GM12878 (cell line): ENCODE results near the gene CXorf65. TPM values are rescaled to one million over a fixed set of nuclear protein-coding genes. Genes with fewer than 3 reads are reported as not detected.

Source experiments
- NRF1 ChIP-seq: conservative IDR thresholded peaks from 2 replicates; pipeline ENCODE4 v1.6.1; 2011; ENCODE audit warnings: mild to moderate bottlenecking, low read depth, low read length, improper control_type of control experiment
- RCOR1 ChIP-seq: conservative IDR thresholded peaks from 2 replicates; pipeline ENCODE4 v1.6.1; 2012; ENCODE audit warnings: low read depth, low read length, improper control_type of control experiment
- SUZ12 ChIP-seq: fragments of 200-600 bp; sonication (generic); IDR thresholded peaks from one replicate; pipeline ENCODE4 v1.6.1; 2018; ENCODE audit warnings: antibody characterized with exemption, mild to moderate bottlenecking; ENCODE audit not compliant: unreplicated experiment
- polyA plus RNA-seq, 11 experiments: library from polyadenylated mRNA; depleted of rRNA in 4 of 11; unstranded in 6 of 11; stranded (reverse) in 5 of 11; fragments of >200 nt; fragmentation: Nextera tagmentation in 4 of 11; fragmentation: Illumina TruSeq in 1 of 11; extraction: Ambion mirVana in 4 of 11; extraction: Trizol in 1 of 11; gene quantifications; 1 replicate in 1 of 11; 2 replicates in 10 of 11; pipeline versions ENCODE4 v1.2.1 to v1.2.3, GENCODE V29; 2011 to 2016; ENCODE audit warnings: inconsistent platforms in 2 of 11, missing spikeins in 2 of 11, low read depth in 1 of 11
- total RNA-seq, 4 experiments: library from RNA; depleted of rRNA in 3 of 4; stranded (reverse); fragments of >200 nt in 3 of 4; fragmentation: Illumina TruSeq in 1 of 4; extraction: Trizol in 1 of 4; gene quantifications; 2 replicates each; pipeline versions ENCODE4 v1.2.1 to v1.2.3, GENCODE V29; 2013 to 2021
- TF ChIP-seq, protein P1 (sequence below): IDR thresholded peaks from 2 replicates; pipeline ENCODE4 v1.6.1; 2011; ENCODE audit warnings: borderline replicate concordance, low read depth, mild to moderate bottlenecking, moderate library complexity, mixed read lengths, low read length; ENCODE audit not compliant: insufficient read depth; ENCODE audit errors: extremely low read length
- TF ChIP-seq, protein P2 (sequence below): IDR thresholded peaks from 2 replicates; pipeline ENCODE4 v1.6.1; 2012; ENCODE audit warnings: improper control_type of control experiment, low read depth, low read length; ENCODE audit not compliant: insufficient replicate concordance
- TF ChIP-seq, protein P3 (sequence below): fragments of 450-650 bp; IDR thresholded peaks from 2 replicates; pipeline ENCODE4 v1.6.1; 2017; ENCODE audit warnings: antibody characterized with exemption, mild to moderate bottlenecking, moderate library complexity

CXorf65 gene
- total and polyA plus RNA-seq, 10 of the 15 experiments (the other 5 are each of a cell fraction or from before 2014, with no cell fraction given): 0.82 to 4.8 (median 2.3) TPM

DNA sequence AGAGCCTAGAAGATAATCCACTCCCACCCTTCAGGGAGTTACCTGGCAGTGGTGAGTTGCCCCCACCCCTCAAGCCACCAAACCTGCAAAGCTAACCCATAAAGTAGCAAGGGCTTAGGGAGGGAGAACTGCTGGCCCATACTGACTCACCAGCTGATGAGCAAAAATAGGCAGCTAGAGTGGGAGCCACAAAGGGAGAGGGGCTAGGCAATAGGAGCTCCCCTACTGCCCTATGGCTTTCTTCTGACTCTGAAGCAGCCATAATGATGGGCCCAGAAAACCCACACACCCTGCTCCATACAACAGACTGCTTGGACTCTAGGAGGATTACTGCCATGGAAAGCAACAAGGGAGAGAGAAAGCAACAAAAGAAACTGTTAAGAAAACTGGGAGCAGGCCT, 46.4 kb downstream of the CXorf65 start (continued):
- TF ChIP-seq, protein P1, sequence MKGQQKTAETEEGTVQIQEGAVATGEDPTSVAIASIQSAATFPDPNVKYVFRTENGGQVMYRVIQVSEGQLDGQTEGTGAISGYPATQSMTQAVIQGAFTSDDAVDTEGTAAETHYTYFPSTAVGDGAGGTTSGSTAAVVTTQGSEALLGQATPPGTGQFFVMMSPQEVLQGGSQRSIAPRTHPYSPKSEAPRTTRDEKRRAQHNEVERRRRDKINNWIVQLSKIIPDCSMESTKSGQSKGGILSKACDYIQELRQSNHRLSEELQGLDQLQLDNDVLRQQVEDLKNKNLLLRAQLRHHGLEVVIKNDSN: no peak
- TF ChIP-seq, protein P2, sequence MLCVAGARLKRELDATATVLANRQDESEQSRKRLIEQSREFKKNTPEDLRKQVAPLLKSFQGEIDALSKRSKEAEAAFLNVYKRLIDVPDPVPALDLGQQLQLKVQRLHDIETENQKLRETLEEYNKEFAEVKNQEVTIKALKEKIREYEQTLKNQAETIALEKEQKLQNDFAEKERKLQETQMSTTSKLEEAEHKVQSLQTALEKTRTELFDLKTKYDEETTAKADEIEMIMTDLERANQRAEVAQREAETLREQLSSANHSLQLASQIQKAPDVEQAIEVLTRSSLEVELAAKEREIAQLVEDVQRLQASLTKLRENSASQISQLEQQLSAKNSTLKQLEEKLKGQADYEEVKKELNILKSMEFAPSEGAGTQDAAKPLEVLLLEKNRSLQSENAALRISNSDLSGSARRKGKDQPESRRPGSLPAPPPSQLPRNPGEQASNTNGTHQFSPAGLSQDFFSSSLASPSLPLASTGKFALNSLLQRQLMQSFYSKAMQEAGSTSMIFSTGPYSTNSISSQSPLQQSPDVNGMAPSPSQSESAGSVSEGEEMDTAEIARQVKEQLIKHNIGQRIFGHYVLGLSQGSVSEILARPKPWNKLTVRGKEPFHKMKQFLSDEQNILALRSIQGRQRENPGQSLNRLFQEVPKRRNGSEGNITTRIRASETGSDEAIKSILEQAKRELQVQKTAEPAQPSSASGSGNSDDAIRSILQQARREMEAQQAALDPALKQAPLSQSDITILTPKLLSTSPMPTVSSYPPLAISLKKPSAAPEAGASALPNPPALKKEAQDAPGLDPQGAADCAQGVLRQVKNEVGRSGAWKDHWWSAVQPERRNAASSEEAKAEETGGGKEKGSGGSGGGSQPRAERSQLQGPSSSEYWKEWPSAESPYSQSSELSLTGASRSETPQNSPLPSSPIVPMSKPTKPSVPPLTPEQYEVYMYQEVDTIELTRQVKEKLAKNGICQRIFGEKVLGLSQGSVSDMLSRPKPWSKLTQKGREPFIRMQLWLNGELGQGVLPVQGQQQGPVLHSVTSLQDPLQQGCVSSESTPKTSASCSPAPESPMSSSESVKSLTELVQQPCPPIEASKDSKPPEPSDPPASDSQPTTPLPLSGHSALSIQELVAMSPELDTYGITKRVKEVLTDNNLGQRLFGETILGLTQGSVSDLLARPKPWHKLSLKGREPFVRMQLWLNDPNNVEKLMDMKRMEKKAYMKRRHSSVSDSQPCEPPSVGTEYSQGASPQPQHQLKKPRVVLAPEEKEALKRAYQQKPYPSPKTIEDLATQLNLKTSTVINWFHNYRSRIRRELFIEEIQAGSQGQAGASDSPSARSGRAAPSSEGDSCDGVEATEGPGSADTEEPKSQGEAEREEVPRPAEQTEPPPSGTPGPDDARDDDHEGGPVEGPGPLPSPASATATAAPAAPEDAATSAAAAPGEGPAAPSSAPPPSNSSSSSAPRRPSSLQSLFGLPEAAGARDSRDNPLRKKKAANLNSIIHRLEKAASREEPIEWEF: no peak
- TF ChIP-seq SUZ12 (no peak), NRF1 (no peak), RCOR1 (no peak)
- TF ChIP-seq, protein P3, sequence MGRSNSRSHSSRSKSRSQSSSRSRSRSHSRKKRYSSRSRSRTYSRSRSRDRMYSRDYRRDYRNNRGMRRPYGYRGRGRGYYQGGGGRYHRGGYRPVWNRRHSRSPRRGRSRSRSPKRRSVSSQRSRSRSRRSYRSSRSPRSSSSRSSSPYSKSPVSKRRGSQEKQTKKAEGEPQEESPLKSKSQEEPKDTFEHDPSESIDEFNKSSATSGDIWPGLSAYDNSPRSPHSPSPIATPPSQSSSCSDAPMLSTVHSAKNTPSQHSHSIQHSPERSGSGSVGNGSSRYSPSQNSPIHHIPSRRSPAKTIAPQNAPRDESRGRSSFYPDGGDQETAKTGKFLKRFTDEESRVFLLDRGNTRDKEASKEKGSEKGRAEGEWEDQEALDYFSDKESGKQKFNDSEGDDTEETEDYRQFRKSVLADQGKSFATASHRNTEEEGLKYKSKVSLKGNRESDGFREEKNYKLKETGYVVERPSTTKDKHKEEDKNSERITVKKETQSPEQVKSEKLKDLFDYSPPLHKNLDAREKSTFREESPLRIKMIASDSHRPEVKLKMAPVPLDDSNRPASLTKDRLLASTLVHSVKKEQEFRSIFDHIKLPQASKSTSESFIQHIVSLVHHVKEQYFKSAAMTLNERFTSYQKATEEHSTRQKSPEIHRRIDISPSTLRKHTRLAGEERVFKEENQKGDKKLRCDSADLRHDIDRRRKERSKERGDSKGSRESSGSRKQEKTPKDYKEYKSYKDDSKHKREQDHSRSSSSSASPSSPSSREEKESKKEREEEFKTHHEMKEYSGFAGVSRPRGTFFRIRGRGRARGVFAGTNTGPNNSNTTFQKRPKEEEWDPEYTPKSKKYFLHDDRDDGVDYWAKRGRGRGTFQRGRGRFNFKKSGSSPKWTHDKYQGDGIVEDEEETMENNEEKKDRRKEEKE: no peak
